Testis (tissue), 2 donors: ENCODE measurements around the gene IZUMO4.

ENCODE experiments used
- POLR2A ChIP-seq: fragments of 450-650 bp; IDR thresholded peaks from one replicate; pipeline ENCODE4 v1.6.1; 2017; ENCODE audit warnings: antibody characterized with exemption, mild to moderate bottlenecking, moderate library complexity
- TF ChIP-seq, protein P1 (sequence below), 3 experiments: fragments of 450-650 bp in 2 of 3; fragments of 200-600 bp in 1 of 3; sonication (generic) in 1 of 3; IDR thresholded peaks; one replicate each; pipeline ENCODE4 v1.5.1; 2016 to 2019; ENCODE audit warnings: antibody characterized with exemption in 3 of 3, mild to moderate bottlenecking in 2 of 3, moderate library complexity in 1 of 3

DNA sequence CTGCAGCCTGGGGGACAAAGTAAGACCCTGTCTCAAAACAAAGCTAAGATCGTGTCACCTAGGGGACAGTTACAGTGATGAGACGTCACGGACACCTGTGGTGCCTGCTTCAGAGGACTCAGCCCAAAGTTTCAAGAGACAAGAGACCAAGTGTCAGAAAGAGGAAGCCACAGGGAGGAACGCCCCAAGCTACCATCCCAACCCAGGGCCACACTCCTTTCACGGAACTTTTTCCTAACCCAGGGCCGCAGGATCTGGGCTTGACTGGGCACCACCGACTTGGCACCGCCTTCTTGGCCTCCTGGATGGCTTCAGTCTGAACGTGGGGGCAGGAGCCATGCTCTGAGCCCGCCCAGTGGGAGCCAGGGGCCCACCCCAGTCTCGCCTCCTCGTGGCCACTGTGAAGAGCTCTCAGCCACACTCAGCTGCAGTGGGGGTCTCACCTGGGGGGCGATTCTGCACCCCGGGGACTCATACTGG is 9.1 kb upstream of the IZUMO4 start:
- TF ChIP-seq, protein P1, sequence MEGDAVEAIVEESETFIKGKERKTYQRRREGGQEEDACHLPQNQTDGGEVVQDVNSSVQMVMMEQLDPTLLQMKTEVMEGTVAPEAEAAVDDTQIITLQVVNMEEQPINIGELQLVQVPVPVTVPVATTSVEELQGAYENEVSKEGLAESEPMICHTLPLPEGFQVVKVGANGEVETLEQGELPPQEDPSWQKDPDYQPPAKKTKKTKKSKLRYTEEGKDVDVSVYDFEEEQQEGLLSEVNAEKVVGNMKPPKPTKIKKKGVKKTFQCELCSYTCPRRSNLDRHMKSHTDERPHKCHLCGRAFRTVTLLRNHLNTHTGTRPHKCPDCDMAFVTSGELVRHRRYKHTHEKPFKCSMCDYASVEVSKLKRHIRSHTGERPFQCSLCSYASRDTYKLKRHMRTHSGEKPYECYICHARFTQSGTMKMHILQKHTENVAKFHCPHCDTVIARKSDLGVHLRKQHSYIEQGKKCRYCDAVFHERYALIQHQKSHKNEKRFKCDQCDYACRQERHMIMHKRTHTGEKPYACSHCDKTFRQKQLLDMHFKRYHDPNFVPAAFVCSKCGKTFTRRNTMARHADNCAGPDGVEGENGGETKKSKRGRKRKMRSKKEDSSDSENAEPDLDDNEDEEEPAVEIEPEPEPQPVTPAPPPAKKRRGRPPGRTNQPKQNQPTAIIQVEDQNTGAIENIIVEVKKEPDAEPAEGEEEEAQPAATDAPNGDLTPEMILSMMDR (IDR thresholded peaks at IDR 0.05) = no peak
- TF ChIP-seq POLR2A = no peak
